MM.1S (cell line): Measurements from ENCODE around the gene EID2B.

Experiments
- CTCF ChIP-seq: fragments of 300-600 bp; sonication (generic); IDR thresholded peaks from 2 replicates; pipeline ENCODE4 v1.5.1; 2016; ENCODE audit warnings: antibody characterized with exemption, low read length, mixed read lengths
- EZH2 ChIP-seq: fragments of 300-600 bp; sonication (generic); optimal IDR thresholded peaks from 2 replicates; pipeline ENCODE3; 2017; ENCODE audit warnings: low read depth, mild to moderate bottlenecking, antibody characterized with exemption, low read length, mixed read lengths
- EZH2phosphoT487 ChIP-seq: fragments of 300-600 bp; sonication (generic); IDR thresholded peaks from 2 replicates; pipeline ENCODE4 v1.6.1; 2018; ENCODE audit warnings: antibody characterized with exemption, low read length

- no peak for TF ChIP-seq EZH2
- TF ChIP-seq EZH2phosphoT487: no peak
- TF ChIP-seq CTCF: no peak
Measured at GRCh38 chr19:39512988-39513387, 19.7 kb downstream of the EID2B start.
